Adrenal gland (tissue), 5 donors: ENCODE data around the gene SLC12A4.

Experiments used
- CTCF ChIP-seq, 6 experiments: fragments of 450-650 bp in 4 of 6; fragments of 200-600 bp in 2 of 6; sonication (generic) in 1 of 6; IDR thresholded peaks; 1 replicate in 5 of 6; 2 replicates in 1 of 6; pipeline versions ENCODE4 v1.5.1 to v1.8.0; 2016 to 2021; ENCODE audit warnings: antibody characterized with exemption in 6 of 6, mild to moderate bottlenecking in 2 of 6, moderate library complexity in 1 of 6
- POLR2A ChIP-seq, 2 donors: fragments of 450-650 bp; IDR thresholded peaks; one replicate each; pipeline ENCODE4 v1.6.1; 2017; ENCODE audit warnings: antibody characterized with exemption in 2 of 2, mild to moderate bottlenecking in 2 of 2, moderate library complexity in 1 of 2
- donor health status: DM: no; HTN: no; CAD: no.

GRCh38 chr16:67963292-67963661 is 5.2 kb downstream of the SLC12A4 start:
- no peak for TF ChIP-seq CTCF (IDR thresholded peaks at IDR 0.05)
- TF ChIP-seq POLR2A (IDR thresholded peaks at IDR 0.05): no peak
